Ramos (cell line): ENCODE results near the gene SMPD3.
"Not testable (repeated sequence)": the region's sequence is repeated elsewhere in the genome, so short reads cannot be mapped to it uniquely, and the experiment has no call there.

Source experiments
- in situ Hi-C: fragments of 300-500 bp; cut with MboI; formaldehyde crosslinking; loops from one replicate; pipeline ENCODE4 v1.14.3; 2022; ENCODE audit warnings: low sequenced_read_pairs; ENCODE audit not compliant: unreplicated experiment

SMPD3 gene

GRCh38 chr16:68448360-68448970 is at the start of gene SMPD3:
SMPD3 (minus strand) TSS chr16:68448508; CDS start chr16:68372181, 76,327 bp downstream.
- in situ Hi-C loops, result loop anchor here (5.0 kb wide), 1 partner anchor 59 kb away; no protein-coding TSS in a partner anchor

GRCh38 chr16:68496689-68497088 is 48.4 kb upstream of the SMPD3 start:
- in situ Hi-C loops, result no loop called here

- in situ Hi-C loops, result not testable (repeated sequence)
These were observed 46.0 kb upstream of the SMPD3 start for GRCh38 chr16:68494261-68494660.

DNA sequence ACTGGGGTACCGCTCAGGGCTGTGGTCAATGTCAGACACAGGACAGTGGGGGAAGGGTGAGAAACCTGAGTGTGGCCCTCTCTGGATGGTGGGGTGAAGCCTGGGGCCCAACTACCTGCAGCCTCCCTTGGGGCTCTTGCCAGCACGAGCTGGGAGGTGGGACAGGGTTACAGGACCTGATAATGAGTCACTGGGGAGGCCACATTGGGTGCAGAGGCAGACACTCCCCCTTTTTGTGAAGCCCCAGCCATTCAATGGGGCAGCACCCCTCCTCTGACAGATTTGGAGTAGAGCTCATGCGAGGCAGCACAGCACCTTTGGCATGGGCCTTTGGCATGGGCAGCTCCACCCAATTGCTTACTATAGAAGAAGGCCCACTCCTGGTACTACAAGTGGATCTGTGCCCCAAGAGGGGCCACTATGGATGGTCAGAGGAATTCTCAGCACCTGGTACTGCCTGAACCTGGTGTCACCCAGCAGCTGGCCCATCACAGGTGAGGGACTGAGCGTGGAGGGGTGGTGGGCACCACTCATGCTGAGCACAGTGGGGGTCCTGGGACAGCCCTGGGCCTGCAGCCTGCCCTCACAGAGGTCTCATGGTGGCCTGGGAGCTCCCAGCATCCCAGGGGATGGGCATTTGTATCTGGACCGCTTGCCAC is 45.2 kb upstream of the SMPD3 start:
- in situ Hi-C loops, result no loop called here

DNA sequence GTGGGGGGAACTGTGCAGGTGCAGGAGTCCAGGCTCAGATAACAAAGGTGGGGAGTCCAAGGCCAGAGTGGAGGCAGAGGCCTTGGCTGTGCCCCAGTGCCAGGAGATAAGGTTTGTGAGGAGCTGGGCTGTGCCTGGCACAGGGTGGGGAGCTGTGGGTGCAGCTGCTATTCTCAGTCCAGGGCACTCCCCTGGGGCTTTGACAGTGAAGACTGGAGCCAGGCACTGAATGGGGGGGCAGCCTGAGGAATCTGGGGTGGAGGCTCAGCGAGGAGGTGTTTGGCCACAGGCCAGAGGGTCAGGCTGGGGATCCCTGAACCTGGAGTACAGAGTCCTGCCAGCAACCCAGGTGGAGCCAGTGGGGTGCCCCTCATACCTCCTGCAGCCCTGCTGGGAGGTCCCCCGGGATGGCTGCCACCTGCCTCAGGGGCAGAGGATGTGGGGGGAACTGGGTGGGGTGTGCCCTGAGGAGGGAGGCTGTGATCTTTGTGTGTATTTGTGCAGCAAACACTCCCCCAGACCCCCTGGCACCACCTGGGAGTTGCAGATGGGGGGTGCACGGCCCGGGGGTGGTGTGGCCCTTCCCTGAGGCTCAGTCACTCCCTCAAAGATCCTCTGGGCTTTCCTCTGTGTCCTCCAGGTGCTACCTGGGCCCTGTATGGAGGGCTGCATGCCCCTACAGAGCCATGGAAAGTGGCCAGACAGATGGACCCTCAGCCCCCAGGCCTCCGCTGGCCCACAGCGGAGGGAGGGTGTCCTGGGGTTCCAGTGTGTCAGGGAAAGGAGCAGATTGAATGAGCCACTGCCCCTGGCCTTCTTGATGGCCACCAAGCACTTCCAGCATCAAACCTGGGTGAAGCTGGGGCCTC is 44.5 kb upstream of the SMPD3 start:
- in situ Hi-C loops, result no loop called here

DNA sequence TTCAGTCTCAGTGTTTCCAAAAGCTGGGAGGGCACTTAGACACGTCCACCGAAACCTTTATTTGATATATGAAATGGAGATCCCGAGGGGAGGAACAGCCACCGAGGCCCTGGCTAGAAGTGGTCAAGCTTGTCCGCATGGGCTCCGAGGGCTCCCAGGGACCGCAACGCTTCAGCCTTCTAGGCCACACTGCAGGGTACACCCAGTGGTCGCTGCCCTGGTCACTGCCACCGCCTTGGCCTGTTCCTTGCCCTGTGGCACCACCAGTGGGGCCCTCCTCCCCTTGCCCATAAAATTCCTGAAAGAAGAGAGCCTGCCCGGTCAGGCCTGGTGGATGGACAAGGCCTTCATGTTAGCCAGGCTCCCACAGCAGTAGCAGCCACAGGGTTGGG is 43.8 kb upstream of the SMPD3 start:
- in situ Hi-C loops, result no loop called here

DNA sequence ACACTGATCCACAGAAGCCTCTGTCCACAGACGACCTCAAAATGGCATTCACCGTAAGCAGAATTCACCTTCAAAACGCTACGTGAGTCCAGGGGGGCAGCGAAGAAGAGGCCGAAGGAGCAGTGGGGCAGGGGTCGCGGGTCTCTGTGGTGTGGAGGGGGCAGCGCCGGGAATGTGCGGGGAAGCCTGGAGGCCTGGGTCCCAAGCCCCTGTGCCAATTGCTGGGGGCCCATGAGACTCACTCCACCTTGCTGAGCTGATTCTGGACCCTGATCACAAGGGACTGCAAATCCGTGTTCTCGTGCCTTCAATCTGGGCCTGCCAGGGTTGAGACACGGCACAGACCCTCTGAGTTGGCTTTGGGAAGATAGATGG is 43.3 kb upstream of the SMPD3 start:
- in situ Hi-C loops, result no loop called here

GRCh38 chr16:68490829-68491575 is 42.7 kb upstream of the SMPD3 start:
- in situ Hi-C loops, result no loop called here

GRCh38 chr16:68490358-68490757 is 42.0 kb upstream of the SMPD3 start:
- in situ Hi-C loops, result no loop called here

- in situ Hi-C loops, result no loop called here
These were observed 40.2 kb upstream of the SMPD3 start for GRCh38 chr16:68488554-68488953.

DNA sequence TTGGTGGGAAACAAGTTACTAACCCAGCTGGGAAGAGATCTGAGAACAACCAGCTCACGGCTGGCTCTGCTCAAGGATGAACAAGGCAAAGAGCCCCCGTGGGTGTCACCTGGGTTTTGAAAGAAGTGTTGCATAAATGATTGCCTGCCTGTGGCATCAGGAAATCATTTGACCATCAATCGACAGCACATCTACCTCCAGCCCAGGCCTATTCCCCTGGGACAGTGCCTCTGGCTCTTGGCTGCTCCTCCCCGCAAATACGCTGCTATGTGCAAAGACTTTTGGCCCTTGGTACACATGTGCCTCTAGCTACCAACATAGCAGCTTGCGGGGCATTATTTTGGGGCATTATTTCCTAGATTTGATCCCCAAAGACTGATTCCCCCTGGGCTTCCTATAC is 39.4 kb upstream of the SMPD3 start:
- in situ Hi-C loops, result no loop called here

- in situ Hi-C loops, result no loop called here
These were observed 38.9 kb upstream of the SMPD3 start for GRCh38 chr16:68487203-68487514.

DNA sequence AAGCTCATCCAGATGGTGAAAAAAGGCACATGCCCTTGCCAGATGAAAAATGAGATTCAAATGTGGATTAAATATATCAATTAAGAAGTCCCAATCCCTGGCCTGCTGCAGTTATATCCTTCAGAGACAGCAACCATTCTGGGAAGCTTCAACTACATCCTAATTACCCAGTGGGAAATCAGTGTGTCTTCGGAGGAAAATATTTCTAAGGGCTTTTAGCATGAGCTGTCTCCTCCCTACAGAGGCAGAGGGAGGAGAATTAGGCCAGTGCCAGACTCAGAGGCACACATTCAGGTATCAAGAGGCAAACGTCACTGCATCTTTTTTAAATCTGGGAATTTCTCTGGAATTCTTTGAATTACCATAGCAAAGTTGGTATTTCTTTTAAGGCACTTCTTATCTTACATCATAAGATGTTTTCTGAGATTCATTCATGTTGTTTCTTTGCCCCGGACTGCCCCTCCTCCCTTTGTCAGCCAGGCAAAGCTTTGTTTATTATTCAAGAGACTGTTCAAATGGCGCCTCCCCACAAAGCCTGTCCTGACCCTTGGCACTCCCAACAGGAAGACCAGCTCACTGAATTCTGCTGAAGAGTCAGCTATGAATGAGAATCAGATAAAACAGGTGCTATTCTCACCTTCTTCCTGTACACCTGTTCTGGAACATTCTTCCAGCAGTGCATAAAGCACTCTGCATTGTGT is 38.3 kb upstream of the SMPD3 start:
- in situ Hi-C loops, result no loop called here

GRCh38 chr16:68481636-68482035 is 33.3 kb upstream of the SMPD3 start:
- in situ Hi-C loops, result no loop called here

- in situ Hi-C loops, result no loop called here
These were observed 32.0 kb upstream of the SMPD3 start for GRCh38 chr16:68480084-68480995.

DNA sequence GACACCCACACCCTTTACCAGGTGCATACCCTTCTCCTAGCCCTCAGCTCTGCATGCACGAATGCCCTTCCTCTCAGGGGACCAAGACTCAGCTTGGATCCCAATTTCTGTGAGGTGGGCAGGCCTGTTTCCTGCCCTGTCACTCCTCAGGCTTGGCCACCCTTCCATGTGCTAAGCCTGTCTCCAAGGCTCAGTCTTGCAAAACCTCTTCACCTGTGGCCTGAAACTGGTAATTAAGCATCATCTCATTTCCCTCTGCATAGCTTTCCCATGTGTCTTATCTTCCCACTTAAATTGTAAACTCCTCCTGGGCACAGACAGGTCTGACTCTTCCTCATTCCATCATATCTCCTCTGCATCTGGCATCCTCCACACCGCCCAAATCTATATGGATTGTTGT is 31.0 kb upstream of the SMPD3 start:
- in situ Hi-C loops, result no loop called here

GRCh38 chr16:68478526-68479250 is 30.4 kb upstream of the SMPD3 start:
- in situ Hi-C loops, result no loop called here

- in situ Hi-C loops, result no loop called here
These were observed 26.8 kb upstream of the SMPD3 start for GRCh38 chr16:68475071-68475470.
